Measurements from ENCODE around the gene CTDSPL.

GRCh38 chr3:37971467-37971866 lies 109.8 kb downstream of the CTDSPL start:
- TF ChIP-seq EZH2 (IDR thresholded peaks at IDR 0.05; ENCODE audit: borderline replicate concordance, low read depth, low read length, poor library complexity, severe bottlenecking), result no peak
- TF ChIP-seq, protein P1, sequence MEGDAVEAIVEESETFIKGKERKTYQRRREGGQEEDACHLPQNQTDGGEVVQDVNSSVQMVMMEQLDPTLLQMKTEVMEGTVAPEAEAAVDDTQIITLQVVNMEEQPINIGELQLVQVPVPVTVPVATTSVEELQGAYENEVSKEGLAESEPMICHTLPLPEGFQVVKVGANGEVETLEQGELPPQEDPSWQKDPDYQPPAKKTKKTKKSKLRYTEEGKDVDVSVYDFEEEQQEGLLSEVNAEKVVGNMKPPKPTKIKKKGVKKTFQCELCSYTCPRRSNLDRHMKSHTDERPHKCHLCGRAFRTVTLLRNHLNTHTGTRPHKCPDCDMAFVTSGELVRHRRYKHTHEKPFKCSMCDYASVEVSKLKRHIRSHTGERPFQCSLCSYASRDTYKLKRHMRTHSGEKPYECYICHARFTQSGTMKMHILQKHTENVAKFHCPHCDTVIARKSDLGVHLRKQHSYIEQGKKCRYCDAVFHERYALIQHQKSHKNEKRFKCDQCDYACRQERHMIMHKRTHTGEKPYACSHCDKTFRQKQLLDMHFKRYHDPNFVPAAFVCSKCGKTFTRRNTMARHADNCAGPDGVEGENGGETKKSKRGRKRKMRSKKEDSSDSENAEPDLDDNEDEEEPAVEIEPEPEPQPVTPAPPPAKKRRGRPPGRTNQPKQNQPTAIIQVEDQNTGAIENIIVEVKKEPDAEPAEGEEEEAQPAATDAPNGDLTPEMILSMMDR (conservative IDR thresholded peaks at IDR 0.05; ENCODE audit: low read depth, low read length), result no peak

All from A673 (cell line).